GM12873 (cell line): ENCODE measurements around the gene CACNA2D4.

Experiments used
- TF ChIP-seq, protein P1 (sequence below): IDR thresholded peaks from 2 replicates; pipeline ENCODE4 v1.5.1; 2012; ENCODE audit warnings: low read depth, mild to moderate bottlenecking, moderate library complexity, low read length, control low read depth; ENCODE audit not compliant: insufficient read depth; ENCODE audit errors: missing control alignments

Gene CACNA2D4

DNA sequence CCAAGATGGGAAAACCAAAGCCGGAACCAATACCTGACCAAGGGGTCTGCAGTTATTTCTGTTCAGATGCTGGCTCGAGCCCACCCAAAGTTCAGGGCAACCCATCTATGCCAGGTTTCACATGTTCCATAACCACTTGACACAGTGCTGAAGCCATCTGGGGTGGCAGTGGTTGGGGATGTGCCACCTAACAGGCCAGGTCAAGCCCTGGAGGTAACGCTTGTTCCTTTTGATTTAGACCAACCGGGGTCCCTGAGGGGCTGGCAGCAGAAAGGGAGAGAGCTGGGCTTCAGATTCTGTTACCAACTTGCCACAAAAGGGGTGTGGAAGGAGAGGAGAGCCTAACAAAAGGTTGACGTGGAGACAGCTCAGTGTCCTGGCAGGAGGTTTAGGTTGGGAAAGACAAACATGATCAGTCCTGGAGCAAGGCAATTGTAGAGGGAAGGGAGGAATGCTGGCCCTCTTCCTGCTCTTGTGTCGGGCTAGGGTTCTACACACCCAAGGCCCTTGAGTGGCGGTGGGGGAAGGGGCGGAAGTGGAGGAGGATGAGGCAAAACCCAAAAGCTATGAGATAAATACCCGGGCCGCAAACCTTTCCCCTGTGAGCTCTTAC is 31.9 kb downstream of the CACNA2D4 start:
- TF ChIP-seq, protein P1, sequence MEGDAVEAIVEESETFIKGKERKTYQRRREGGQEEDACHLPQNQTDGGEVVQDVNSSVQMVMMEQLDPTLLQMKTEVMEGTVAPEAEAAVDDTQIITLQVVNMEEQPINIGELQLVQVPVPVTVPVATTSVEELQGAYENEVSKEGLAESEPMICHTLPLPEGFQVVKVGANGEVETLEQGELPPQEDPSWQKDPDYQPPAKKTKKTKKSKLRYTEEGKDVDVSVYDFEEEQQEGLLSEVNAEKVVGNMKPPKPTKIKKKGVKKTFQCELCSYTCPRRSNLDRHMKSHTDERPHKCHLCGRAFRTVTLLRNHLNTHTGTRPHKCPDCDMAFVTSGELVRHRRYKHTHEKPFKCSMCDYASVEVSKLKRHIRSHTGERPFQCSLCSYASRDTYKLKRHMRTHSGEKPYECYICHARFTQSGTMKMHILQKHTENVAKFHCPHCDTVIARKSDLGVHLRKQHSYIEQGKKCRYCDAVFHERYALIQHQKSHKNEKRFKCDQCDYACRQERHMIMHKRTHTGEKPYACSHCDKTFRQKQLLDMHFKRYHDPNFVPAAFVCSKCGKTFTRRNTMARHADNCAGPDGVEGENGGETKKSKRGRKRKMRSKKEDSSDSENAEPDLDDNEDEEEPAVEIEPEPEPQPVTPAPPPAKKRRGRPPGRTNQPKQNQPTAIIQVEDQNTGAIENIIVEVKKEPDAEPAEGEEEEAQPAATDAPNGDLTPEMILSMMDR: no peak

DNA sequence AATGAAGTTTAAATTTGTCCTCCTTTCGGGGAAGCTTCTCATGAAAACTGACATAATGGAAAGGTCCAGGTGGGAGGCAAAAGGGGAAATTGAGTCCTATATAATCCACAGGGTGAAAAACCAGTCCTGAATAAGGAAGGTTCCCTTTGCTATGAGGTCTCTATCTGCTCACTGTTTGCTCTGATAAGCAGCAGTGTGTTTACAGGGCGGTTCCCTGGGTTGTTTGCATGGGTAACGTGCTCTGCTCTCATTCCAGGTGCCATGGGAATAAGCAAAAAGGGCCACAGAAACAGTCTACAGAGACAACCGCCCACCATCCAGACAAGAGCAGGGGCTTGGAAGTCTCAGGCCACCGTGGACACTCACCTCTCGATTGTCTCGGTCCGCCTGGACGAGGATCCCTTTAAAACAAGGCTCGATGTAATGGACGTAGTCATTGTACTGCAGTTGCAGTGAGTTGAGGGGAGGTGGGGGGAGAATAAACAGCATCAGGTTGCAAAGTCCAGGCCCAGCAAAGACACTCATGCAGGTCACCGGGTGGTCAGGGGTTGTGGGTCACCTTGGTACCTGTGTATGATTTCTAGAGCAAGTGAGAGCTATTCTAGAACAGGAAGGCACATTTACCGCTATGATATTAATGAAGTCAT is 32.7 kb downstream of the CACNA2D4 start:
- TF ChIP-seq, protein P1: no peak

DNA sequence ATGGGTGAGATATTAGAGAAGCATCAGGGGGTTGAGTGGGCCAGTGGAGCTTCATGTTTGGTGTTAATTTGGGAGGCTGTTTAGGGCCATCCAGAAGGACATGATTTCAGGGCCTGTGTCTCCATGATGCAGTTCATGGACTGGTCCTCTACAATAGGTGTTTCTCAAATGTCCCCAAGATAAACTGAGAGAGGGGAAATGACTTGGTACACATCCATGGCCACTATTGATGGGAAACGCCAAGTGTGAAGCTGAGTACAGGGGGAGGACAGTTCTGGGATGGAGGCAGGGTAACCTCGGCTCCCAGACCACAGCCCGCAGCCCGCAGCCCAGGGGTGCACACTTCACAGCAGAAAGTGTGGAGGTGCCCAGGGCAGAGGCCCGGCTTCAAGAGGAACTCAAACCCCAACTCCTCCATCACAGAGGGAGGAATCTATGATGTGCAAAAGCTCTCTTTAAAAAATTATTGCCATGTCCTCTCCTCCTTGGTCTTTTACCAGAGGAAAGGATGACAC is 33.3 kb downstream of the CACNA2D4 start:
- TF ChIP-seq, protein P1: no peak

DNA sequence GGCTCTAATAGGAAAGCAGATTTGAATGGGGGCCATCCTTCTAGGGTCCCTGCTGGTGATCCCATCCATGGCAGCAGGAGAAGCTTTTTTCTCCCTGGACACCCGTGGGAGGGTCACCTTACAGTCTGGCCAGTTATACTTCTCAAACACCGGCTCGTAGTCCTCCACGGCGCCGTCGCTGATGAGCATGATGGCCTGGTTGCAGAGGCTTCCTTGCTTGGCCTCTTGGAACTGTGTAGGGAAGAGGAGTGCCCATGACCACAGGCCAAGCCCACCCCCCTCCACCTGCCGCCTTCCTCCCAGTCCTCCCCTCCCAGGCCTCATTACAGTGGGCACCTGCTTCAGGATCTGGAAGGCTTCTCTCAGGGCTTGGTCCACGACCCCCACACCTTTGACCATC is 33.8 kb downstream of the CACNA2D4 start:
- TF ChIP-seq, protein P1: no peak

DNA sequence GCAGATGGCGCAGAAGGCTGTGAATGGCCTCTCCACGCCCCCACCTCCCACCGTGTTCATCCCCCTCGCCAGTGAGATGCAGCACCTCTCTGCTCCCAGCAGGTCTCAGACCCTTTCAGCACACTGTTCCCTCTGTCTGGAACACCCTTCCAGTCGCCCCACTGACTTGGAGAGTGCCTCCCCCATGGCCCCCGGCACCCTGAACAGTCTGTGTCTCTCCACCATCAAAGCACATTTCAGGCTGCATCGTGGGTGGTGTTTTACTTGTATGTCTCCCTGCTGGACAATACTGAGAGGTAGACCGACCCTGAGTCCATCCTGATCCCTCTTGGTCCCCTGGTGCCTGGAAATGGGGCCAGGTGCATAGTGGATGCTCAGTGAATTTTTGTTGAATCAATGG is 34.9 kb downstream of the CACNA2D4 start:
- TF ChIP-seq, protein P1: no peak

DNA sequence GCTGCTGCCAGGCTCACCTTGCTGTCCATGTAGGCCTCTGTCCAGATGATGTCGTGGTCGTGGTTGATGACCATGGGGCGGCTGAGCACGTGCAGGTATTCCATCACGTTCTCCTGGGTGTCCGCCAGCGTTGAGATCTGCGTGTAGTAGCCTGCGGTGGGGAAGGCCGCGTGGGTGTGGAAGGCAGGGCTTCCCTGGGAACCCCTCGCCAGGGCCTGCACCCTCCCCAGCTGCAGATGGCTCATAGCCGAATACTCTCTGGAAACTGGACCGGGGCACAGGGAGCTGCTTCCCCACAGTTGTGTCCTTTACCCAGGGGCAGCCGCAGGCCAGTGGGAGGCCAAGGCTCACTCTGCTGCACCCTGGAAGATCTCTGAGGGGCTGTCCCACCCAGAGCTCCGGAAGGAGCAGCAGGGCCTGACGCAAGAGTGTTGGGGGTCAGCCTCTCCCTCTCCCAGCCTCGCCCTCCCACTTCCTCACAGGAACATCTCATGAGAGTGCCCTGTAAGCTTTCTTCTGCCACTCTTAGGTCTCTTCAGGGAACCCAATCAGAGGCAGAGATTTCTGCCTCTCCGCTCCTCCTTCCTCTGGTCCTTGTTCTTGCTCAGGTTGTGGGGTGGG is 35.5 kb downstream of the CACNA2D4 start:
- TF ChIP-seq, protein P1: no peak

DNA sequence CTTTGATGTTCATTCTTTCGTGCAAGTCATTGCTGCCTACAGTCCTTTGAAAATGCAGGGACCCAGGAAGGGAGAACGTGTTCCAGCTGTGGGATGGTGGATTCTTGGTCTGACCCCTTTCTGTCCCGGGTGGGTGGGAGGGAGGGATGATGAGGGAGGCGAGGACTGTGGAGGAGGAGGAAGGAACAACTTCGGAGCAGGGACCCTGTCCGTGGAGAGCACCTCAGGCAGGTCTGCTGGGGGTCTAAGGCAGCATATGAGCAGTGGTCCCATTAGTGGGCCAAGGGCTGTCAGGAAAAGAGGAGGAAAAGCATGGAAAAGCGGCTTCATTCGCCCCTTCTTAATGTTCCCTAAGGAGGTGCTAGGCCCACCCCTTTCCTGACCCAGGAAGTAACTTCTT is 36.0 kb downstream of the CACNA2D4 start:
- TF ChIP-seq, protein P1: no peak
